ENCODE data around the gene ANXA5. TPM values are rescaled to one million over a fixed set of nuclear protein-coding genes. Genes with fewer than 3 reads are reported as not detected.
A peak's percentile ranks its signal among the peaks of the same experiment; 100 is the strongest.

Gene ANXA5
- total RNA-seq, 5 donors from 2014 or later (not counting 1 experiment from before 2014, with no cell fraction given), result 44.2 to 80.3 (median 71.2) TPM

GRCh38 chr4:121658125-121658524, 38.7 kb downstream of the ANXA5 start:
- ATAC-seq (replicated peaks in 1 of 4), result no peak
- no CpG with 5 or more reads among the region's 1 CpG for WGBS (ENCODE audit: insufficient coverage)

DNA sequence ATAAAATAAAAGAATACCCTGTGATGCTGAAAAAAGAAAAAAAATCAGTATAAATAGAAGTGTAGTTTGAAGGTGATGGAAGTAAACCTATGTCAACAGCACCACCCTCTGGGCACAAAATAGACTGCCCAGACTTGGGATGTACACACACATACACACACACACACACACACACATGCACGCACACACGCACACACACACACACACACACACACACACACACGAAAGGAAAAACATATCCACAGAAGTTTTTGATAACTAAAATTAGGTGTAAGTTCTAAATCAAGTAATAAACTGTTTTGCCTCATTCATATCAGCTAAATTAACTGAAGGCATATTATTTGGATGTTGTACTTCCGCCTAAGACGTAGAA, 40.5 kb downstream of the ANXA5 start:
- H3K4me3 Mint-ChIP-seq, result no peak overlapping the region
- H3K9me3 ChIP-seq, result no peaks in the 10 kb centered on the region
- H3K27ac Mint-ChIP-seq, result no peak overlapping the region
- no peaks in the 10 kb centered on the region for H3K27me3 ChIP-seq (replicated peaks in 1 of 2; ENCODE audit: control insufficient read depth in 2 of 2, extremely low read depth in 1 of 2, insufficient read depth in 2 of 2, low read length in 1 of 2)
- H3K27me3 Mint-ChIP-seq, result peaks cover 0 to 12% of the 10 kb centered on the region in 2 donors
- no peak for ATAC-seq (replicated peaks in 1 of 4)
- no peaks in the 10 kb centered on the region for H3K4me1 ChIP-seq (ENCODE audit: control insufficient read depth in 1 of 2, extremely low read depth in 1 of 2, insufficient read depth in 2 of 2, low read length in 2 of 2)
- POLR2A ChIA-PET, result interaction anchor here in 1 of 2 donors (0.6 kb wide), 1 partner anchor 172 kb away, joined by 6 read pairs; no protein-coding TSS in a partner anchor
- no peaks in the 10 kb centered on the region for H3K9me3 Mint-ChIP-seq
- no peak overlapping the region for H3K27ac ChIP-seq (ENCODE audit: low read length)
- peak in 13 of 35 experiments; percentile 1 to 29 (median 3) for DNase-seq
- WGBS (ENCODE audit: insufficient coverage), result no CpG with 5 or more reads among the region's 5 CpGs
- H3K36me3 ChIP-seq (ENCODE audit: control insufficient read depth in 2 of 2, extremely low read depth in 1 of 2, insufficient read depth in 1 of 2, low read length in 1 of 2), result no peaks in the 10 kb centered on the region
- H3K4me3 ChIP-seq (ENCODE audit: control insufficient read depth in 1 of 2, extremely low read depth in 1 of 2, low read length in 1 of 2), result no peak overlapping the region
- CTCF ChIA-PET, result no interaction called here
- H3K36me3 Mint-ChIP-seq, result peaks cover 4% of the 10 kb centered on the region
- peaks cover 0 to 6% (median 0%) of the 10 kb centered on the region in 3 donors for H3K4me1 Mint-ChIP-seq

More at GRCh38 chr4:121658125-121658524, 38.7 kb downstream of the ANXA5 start:
- H3K27ac Mint-ChIP-seq, result no peak overlapping the region
- no peak overlapping the region for H3K27ac ChIP-seq (ENCODE audit: low read length)
- H3K9me3 ChIP-seq, result no peaks in the 10 kb centered on the region
- peaks cover 7% of the 10 kb centered on the region for H3K36me3 Mint-ChIP-seq
- no peak overlapping the region for H3K4me3 ChIP-seq (ENCODE audit: control insufficient read depth in 1 of 2, extremely low read depth in 1 of 2, low read length in 1 of 2)
- H3K4me1 ChIP-seq (ENCODE audit: control insufficient read depth in 1 of 2, extremely low read depth in 1 of 2, insufficient read depth in 2 of 2, low read length in 2 of 2), result no peaks in the 10 kb centered on the region
- peaks cover 0 to 7% of the 10 kb centered on the region in 2 donors for H3K27me3 Mint-ChIP-seq
- no peaks in the 10 kb centered on the region for H3K27me3 ChIP-seq (replicated peaks in 1 of 2; ENCODE audit: control insufficient read depth in 2 of 2, extremely low read depth in 1 of 2, insufficient read depth in 2 of 2, low read length in 1 of 2)
- ChIA-PET POLR2A (no interaction called here), CTCF (interaction anchor here in 1 of 2 donors (0.6 kb wide), 1 partner anchor 920 kb away, joined by 3 read pairs; no protein-coding TSS in a partner anchor)
- peaks cover 0 to 11% (median 0%) of the 10 kb centered on the region in 3 donors for H3K4me1 Mint-ChIP-seq
- H3K4me3 Mint-ChIP-seq, result no peak overlapping the region
- no peak for DNase-seq
- no peaks in the 10 kb centered on the region for H3K36me3 ChIP-seq (ENCODE audit: control insufficient read depth in 2 of 2, extremely low read depth in 1 of 2, insufficient read depth in 1 of 2, low read length in 1 of 2)
- no peaks in the 10 kb centered on the region for H3K9me3 Mint-ChIP-seq

DNA sequence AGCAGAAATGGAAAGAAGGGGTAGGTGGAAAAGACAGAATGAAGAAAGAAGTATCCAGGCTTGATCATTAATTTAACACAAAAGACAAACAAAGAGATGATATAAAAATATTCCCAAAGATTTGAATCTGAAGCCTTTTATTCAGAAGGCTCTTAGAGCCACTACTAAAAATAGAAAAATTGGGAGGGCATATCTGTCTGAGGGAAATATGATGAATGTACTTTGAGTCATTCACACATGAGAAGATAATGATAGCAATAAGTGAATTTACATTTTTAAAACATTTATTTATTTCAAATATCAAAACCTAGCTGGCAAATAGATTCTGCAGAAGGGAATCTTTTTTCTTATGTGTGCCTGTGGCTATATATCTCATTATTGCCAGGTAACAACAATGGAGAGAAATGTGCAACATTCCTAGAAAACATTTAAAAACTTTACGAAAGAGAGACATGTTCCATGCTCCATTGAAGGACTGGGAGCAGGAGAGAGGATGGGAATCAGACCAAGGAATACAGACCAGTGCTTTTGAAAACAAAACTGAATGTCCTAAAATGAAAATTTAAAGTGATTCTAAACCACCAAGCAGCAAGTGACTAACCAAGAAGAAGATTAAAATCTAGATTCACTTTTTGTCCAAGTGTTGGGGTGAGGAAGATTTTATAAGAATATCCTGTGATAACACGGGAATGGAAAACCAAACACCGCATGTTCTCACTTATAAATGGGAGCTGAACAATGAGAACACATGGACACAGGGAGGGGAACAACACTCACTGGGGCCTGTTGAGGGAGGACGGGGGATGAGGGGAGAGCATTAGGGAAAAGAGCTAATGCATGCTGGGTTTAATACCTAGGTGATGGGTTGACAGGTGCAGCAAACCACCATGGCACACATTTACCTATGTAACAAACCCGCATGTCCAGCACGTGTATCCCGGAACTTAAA, 41.2 kb downstream of the ANXA5 start:
- Histone ChIP-seq H3K4me1 (ENCODE audit: control insufficient read depth in 1 of 2, extremely low read depth in 1 of 2, insufficient read depth in 2 of 2, low read length in 2 of 2) (no peaks in the 10 kb centered on the region), H3K27ac (ENCODE audit: low read length) (no peak overlapping the region), H3K4me3 (ENCODE audit: control insufficient read depth in 1 of 2, extremely low read depth in 1 of 2, low read length in 1 of 2) (no peak overlapping the region), H3K36me3 (ENCODE audit: control insufficient read depth in 2 of 2, extremely low read depth in 1 of 2, insufficient read depth in 1 of 2, low read length in 1 of 2) (no peaks in the 10 kb centered on the region), H3K9me3 (no peaks in the 10 kb centered on the region), H3K27me3 (replicated peaks in 1 of 2; ENCODE audit: control insufficient read depth in 2 of 2, extremely low read depth in 1 of 2, insufficient read depth in 2 of 2, low read length in 1 of 2) (no peaks in the 10 kb centered on the region)
- Mint-ChIP-seq H3K36me3 (peaks cover 2% of the 10 kb centered on the region), H3K4me3 (no peak overlapping the region), H3K27me3 (peaks cover 0 to 12% of the 10 kb centered on the region in 2 donors), H3K27ac (no peak overlapping the region), H3K9me3 (no peaks in the 10 kb centered on the region), H3K4me1 (peaks cover 0 to 2% (median 0%) of the 10 kb centered on the region in 3 donors)
- POLR2A ChIA-PET, result interaction anchor here in 1 of 2 donors (0.6 kb wide), 1 partner anchor 171 kb away, joined by 6 read pairs; no protein-coding TSS in a partner anchor
- DNase-seq (no peak), ATAC-seq (replicated peaks in 1 of 4) (no peak)
- CTCF ChIA-PET, result no interaction called here
- WGBS (ENCODE audit: insufficient coverage), result 90% methylated on average over 2 of the region's 7 CpGs

DNA sequence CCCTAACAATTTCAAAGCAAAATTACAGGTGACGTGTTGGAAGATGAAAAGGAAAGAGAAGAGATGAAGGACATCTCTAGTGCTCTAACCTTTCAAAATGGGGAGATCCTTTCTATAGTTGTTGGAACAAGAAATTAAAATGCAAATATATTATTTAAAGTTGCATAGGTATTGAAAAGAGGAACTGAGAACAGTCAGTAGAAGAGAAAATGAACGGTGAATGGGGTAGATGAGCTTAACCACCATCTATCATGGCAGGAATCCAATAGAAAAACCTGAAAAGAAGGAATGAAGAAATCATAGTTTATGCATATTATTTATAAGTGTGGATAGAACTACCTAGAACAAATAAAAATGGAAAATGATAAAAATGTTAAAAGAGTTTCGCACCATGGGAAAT, 42.0 kb downstream of the ANXA5 start:
- Histone ChIP-seq H3K27ac (ENCODE audit: low read length) (no peak overlapping the region), H3K27me3 (replicated peaks in 1 of 2; ENCODE audit: control insufficient read depth in 2 of 2, extremely low read depth in 1 of 2, insufficient read depth in 2 of 2, low read length in 1 of 2) (no peaks in the 10 kb centered on the region), H3K4me3 (ENCODE audit: control insufficient read depth in 1 of 2, extremely low read depth in 1 of 2, low read length in 1 of 2) (no peak overlapping the region), H3K36me3 (ENCODE audit: control insufficient read depth in 2 of 2, extremely low read depth in 1 of 2, insufficient read depth in 1 of 2, low read length in 1 of 2) (no peaks in the 10 kb centered on the region), H3K4me1 (ENCODE audit: control insufficient read depth in 1 of 2, extremely low read depth in 1 of 2, insufficient read depth in 2 of 2, low read length in 2 of 2) (no peaks in the 10 kb centered on the region), H3K9me3 (no peaks in the 10 kb centered on the region)
- Mint-ChIP-seq H3K9me3 (no peaks in the 10 kb centered on the region), H3K27me3 (peaks cover 2 to 15% of the 10 kb centered on the region in 2 donors), H3K4me1 (no peaks in the 10 kb centered on the region), H3K27ac (no peak overlapping the region), H3K36me3 (no peaks in the 10 kb centered on the region), H3K4me3 (no peak overlapping the region)
- ChIA-PET POLR2A (no interaction called here), CTCF (interaction anchor here in 1 of 2 donors (0.6 kb wide), 1 partner anchor 16 kb away, joined by 3 read pairs; no protein-coding TSS in a partner anchor)
- DNase-seq, result no peak
- WGBS (ENCODE audit: insufficient coverage), result no CpG with 5 or more reads among the region's 3 CpGs
- no peak for ATAC-seq (replicated peaks in 1 of 4)

DNA sequence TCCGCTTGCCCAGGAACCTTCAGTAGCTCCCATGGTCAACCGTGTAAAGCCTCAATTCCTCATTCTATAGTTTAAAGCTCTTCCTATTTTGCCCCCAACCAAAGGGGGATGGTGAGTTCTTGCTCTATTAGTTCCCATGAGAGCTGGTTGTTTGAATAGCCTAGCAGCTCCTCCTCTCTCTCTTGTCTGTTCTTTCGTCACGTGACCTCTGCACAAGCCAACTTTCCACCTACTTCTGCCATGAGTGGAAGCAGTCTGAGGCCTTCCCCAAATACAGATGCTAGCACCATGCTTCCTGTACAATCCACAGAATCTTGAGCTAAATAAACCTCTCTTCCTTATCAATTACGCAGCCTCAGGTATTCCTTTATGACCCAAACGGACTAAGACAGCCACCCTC, 42.8 kb downstream of the ANXA5 start:
- Histone ChIP-seq H3K27ac (ENCODE audit: low read length) (no peak overlapping the region), H3K27me3 (replicated peaks in 1 of 2; ENCODE audit: control insufficient read depth in 2 of 2, extremely low read depth in 1 of 2, insufficient read depth in 2 of 2, low read length in 1 of 2) (no peaks in the 10 kb centered on the region), H3K9me3 (no peaks in the 10 kb centered on the region), H3K4me3 (ENCODE audit: control insufficient read depth in 1 of 2, extremely low read depth in 1 of 2, low read length in 1 of 2) (no peak overlapping the region), H3K36me3 (ENCODE audit: control insufficient read depth in 2 of 2, extremely low read depth in 1 of 2, insufficient read depth in 1 of 2, low read length in 1 of 2) (no peaks in the 10 kb centered on the region), H3K4me1 (ENCODE audit: control insufficient read depth in 1 of 2, extremely low read depth in 1 of 2, insufficient read depth in 2 of 2, low read length in 2 of 2) (no peaks in the 10 kb centered on the region)
- H3K4me1 Mint-ChIP-seq, result no peaks in the 10 kb centered on the region
- H3K36me3 Mint-ChIP-seq, result no peaks in the 10 kb centered on the region
- ChIA-PET CTCF (interaction anchor here in 1 of 2 donors (0.6 kb wide), 1 partner anchor 17 kb away, joined by 3 read pairs; no protein-coding TSS in a partner anchor), POLR2A (no interaction called here)
- peaks cover 2 to 18% of the 10 kb centered on the region in 2 donors for H3K27me3 Mint-ChIP-seq
- no peaks in the 10 kb centered on the region for H3K9me3 Mint-ChIP-seq
- H3K27ac Mint-ChIP-seq, result no peak overlapping the region
- no peak overlapping the region for H3K4me3 Mint-ChIP-seq
- ATAC-seq (replicated peaks in 1 of 4) (no peak), DNase-seq (no peak)
- WGBS (ENCODE audit: insufficient coverage), result 85% methylated on average over 2 of the region's 6 CpGs

DNA sequence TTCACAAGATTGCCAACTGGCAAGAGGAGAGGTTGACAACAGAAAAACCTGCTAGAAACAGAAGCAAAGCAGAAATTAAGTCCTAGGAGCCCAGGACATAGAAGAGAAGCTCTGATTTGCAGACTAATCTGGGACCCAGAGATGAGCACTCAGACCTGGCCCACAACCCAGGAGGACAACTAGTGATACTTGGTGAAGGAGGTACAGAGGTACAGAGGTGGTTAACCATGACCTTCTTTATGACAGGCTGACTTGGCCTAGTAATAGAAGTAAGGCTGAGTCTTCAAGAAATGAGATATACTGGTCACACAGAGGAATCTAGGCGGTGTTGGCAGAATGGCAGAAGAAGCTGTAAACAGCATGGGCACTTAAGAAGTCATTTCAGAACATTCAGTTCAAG, 43.6 kb downstream of the ANXA5 start:
- Mint-ChIP-seq H3K4me3 (no peak overlapping the region), H3K27ac (no peak overlapping the region), H3K9me3 (no peaks in the 10 kb centered on the region), H3K27me3 (peaks cover 2 to 18% of the 10 kb centered on the region in 2 donors), H3K4me1 (no peaks in the 10 kb centered on the region), H3K36me3 (no peaks in the 10 kb centered on the region)
- POLR2A ChIA-PET, result interaction anchor here in 1 of 2 donors (0.6 kb wide), 1 partner anchor 76 kb away, joined by 3 read pairs; no protein-coding TSS in a partner anchor
- H3K27ac ChIP-seq (ENCODE audit: low read length), result no peak overlapping the region
- no peaks in the 10 kb centered on the region for H3K4me1 ChIP-seq (ENCODE audit: control insufficient read depth in 1 of 2, extremely low read depth in 1 of 2, insufficient read depth in 2 of 2, low read length in 2 of 2)
- no peaks in the 10 kb centered on the region for H3K27me3 ChIP-seq (replicated peaks in 1 of 2; ENCODE audit: control insufficient read depth in 2 of 2, extremely low read depth in 1 of 2, insufficient read depth in 2 of 2, low read length in 1 of 2)
- WGBS (ENCODE audit: insufficient coverage), result 100% methylated on average over 1 of the region's 1 CpG
- DNase-seq, result no peak
- CTCF ChIA-PET, result no interaction called here
- ATAC-seq (replicated peaks in 1 of 4), result no peak
- H3K36me3 ChIP-seq (ENCODE audit: control insufficient read depth in 2 of 2, extremely low read depth in 1 of 2, insufficient read depth in 1 of 2, low read length in 1 of 2), result no peaks in the 10 kb centered on the region
- no peaks in the 10 kb centered on the region for H3K9me3 ChIP-seq
- no peak overlapping the region for H3K4me3 ChIP-seq (ENCODE audit: control insufficient read depth in 1 of 2, extremely low read depth in 1 of 2, low read length in 1 of 2)

All from T-cell (primary cell).